Mammary epithelial cell (primary cell): ENCODE data around the gene EIF3L.

Experiments used
- CTCF ChIP-seq, 2 donors: IDR thresholded peaks in 1 of 2; conservative IDR thresholded peaks in 1 of 2; 2 replicates each; pipeline ENCODE4 v1.5.1; 2011 to 2012; ENCODE audit warnings: inconsistent platforms in 2 of 2, low read length in 2 of 2, mild to moderate bottlenecking in 2 of 2, control low read depth in 1 of 2, low read depth in 1 of 2; ENCODE audit not compliant: insufficient read depth in 1 of 2; ENCODE audit errors: extremely low read depth in 1 of 2
- EZH2 ChIP-seq: IDR thresholded peaks from 2 replicates; pipeline ENCODE4 v1.6.1; 2012; ENCODE audit warnings: low read length, inconsistent platforms, borderline replicate concordance

- TF ChIP-seq CTCF (conservative IDR thresholded peaks at IDR 0.05 in 1 of 2, IDR thresholded peaks at IDR 0.05 in 1 of 2; ENCODE audit: extremely low read depth in 1 of 2, insufficient read depth in 1 of 2, low read depth in 1 of 2, low read length in 2 of 2), result no peak
- TF ChIP-seq EZH2, result no peak
These were observed at the start of gene EIF3L for GRCh38 chr22:37849089-37849751.
